ENCODE data around the gene PDGFRB.
A peak's percentile ranks its signal among the peaks of the same experiment; 100 is the strongest.

The PDGFRB gene

DNA sequence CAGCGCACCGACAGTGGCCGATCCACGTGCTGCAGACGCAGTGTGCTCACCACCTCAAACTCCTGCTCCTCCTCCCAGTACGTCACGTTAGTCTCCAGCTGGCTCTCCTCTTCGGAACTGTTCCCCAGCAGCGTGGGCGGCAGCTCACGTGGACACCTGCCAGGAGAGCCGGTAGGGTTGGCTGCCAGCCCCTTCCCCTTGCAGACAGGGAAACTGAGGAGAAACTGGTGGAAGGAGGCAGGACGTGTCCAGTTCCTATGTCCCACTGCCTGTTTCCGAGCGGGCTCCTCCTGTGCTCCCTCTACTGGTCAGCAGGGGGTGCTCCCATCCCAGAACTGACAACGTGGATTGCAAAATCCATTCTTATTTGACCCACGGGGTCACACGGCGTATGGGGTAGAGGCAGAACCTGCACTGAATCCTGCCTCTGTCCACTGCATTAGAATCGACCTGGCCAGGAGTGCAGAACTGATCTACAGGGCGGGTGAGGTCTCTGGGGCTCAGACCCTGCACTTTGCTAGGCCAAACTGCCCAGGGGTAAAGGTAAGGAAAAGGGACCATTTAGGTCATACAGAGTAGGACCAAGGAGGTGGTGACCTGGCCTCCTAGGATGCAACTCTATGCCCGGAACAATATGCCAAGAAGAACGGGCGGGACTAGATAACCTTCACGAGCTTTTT lies 25.7 kb downstream of the PDGFRB start:
- Mint-ChIP-seq H3K27ac (peak overlapping the region; percentile 32 to 74 (median 70)), H3K4me1 (peaks cover 35% of the 10 kb centered on the region), H3K36me3 (ENCODE audit: low read depth) (peaks cover 57% of the 10 kb centered on the region), H3K4me3 (no peak overlapping the region), H3K27me3 (ENCODE audit: low read depth) (peaks cover 7% of the 10 kb centered on the region), H3K9me3 (no peaks in the 10 kb centered on the region)
- TF ChIP-seq, protein P1, sequence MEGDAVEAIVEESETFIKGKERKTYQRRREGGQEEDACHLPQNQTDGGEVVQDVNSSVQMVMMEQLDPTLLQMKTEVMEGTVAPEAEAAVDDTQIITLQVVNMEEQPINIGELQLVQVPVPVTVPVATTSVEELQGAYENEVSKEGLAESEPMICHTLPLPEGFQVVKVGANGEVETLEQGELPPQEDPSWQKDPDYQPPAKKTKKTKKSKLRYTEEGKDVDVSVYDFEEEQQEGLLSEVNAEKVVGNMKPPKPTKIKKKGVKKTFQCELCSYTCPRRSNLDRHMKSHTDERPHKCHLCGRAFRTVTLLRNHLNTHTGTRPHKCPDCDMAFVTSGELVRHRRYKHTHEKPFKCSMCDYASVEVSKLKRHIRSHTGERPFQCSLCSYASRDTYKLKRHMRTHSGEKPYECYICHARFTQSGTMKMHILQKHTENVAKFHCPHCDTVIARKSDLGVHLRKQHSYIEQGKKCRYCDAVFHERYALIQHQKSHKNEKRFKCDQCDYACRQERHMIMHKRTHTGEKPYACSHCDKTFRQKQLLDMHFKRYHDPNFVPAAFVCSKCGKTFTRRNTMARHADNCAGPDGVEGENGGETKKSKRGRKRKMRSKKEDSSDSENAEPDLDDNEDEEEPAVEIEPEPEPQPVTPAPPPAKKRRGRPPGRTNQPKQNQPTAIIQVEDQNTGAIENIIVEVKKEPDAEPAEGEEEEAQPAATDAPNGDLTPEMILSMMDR (IDR thresholded peaks at IDR 0.05; ENCODE audit: unreplicated experiment in 3 of 3) = peak; percentile 88 to 97 (median 94)

- Mint-ChIP-seq H3K4me1 (peaks cover 30% of the 10 kb centered on the region), H3K9me3 (no peaks in the 10 kb centered on the region), H3K27me3 (ENCODE audit: low read depth) (peaks cover 7% of the 10 kb centered on the region), H3K27ac (peak overlapping the region in 1 of 3 experiments; percentile 70), H3K4me3 (no peak overlapping the region), H3K36me3 (ENCODE audit: low read depth) (peaks cover 54% of the 10 kb centered on the region)
- TF ChIP-seq, protein P1 (IDR thresholded peaks at IDR 0.05; ENCODE audit: unreplicated experiment in 3 of 3) = no peak
Measured at GRCh38 chr5:150129454-150129812, 26.2 kb downstream of the PDGFRB start.

GRCh38 chr5:150126921-150127265 lies 28.8 kb downstream of the PDGFRB start:
- Mint-ChIP-seq H3K9me3 (no peaks in the 10 kb centered on the region), H3K4me1 (peaks cover 16% of the 10 kb centered on the region), H3K4me3 (no peak overlapping the region), H3K27me3 (ENCODE audit: low read depth) (peaks cover 7% of the 10 kb centered on the region), H3K27ac (no peak overlapping the region), H3K36me3 (ENCODE audit: low read depth) (peaks cover 48% of the 10 kb centered on the region)
- TF ChIP-seq, protein P1 (IDR thresholded peaks at IDR 0.05; ENCODE audit: unreplicated experiment in 3 of 3) = no peak

- Mint-ChIP-seq H3K4me1 (peaks cover 13% of the 10 kb centered on the region), H3K27me3 (ENCODE audit: low read depth) (peaks cover 7% of the 10 kb centered on the region), H3K4me3 (no peak overlapping the region), H3K36me3 (ENCODE audit: low read depth) (peaks cover 50% of the 10 kb centered on the region), H3K27ac (no peak overlapping the region), H3K9me3 (no peaks in the 10 kb centered on the region)
- TF ChIP-seq, protein P1 (IDR thresholded peaks at IDR 0.05; ENCODE audit: unreplicated experiment in 3 of 3) = no peak
Measured at GRCh38 chr5:150126199-150126920, 29.3 kb downstream of the PDGFRB start.

- peaks cover 4% of the 10 kb centered on the region for H3K27me3 Mint-ChIP-seq (ENCODE audit: low read depth)
- peak overlapping the region in 1 of 3 experiments; percentile 44 for H3K27ac Mint-ChIP-seq
- peaks cover 6% of the 10 kb centered on the region for H3K4me1 Mint-ChIP-seq
- H3K9me3 Mint-ChIP-seq = no peaks in the 10 kb centered on the region
- TF ChIP-seq, protein P1 (IDR thresholded peaks at IDR 0.05; ENCODE audit: unreplicated experiment in 3 of 3) = no peak
- peaks cover 48% of the 10 kb centered on the region for H3K36me3 Mint-ChIP-seq (ENCODE audit: low read depth)
- H3K4me3 Mint-ChIP-seq = no peak overlapping the region
Measured at GRCh38 chr5:150125334-150125733, 30.3 kb downstream of the PDGFRB start.
